H1 (cell line): ENCODE measurements around the gene RDH16. TPM values are rescaled to one million over a fixed set of nuclear protein-coding genes. Genes with fewer than 3 reads are reported as not detected.

Experiments used
- CTCF ChIA-PET: fragments of 300-600 bp; sonication (Branson Sonifier 250); formaldehyde crosslinking; loops from one replicate; lab custom pipeline; 2021; ENCODE audit not compliant: partially characterized antibody; lab: Charles Lee
- POLR2A ChIA-PET: fragments of 300-600 bp; sonication (Branson Sonifier 250); formaldehyde crosslinking; loops from one replicate; lab custom pipeline; 2021; ENCODE audit warnings: inconsistent platforms; ENCODE audit not compliant: partially characterized antibody; lab: Charles Lee
- DNase-seq, 2 experiments: peaks; one replicate each; pipeline versions ENCODE4 v3.0.0 to v3.0.0-alpha.2; 2010 to 2022; ENCODE audit warnings: low spot score in 2 of 2, low read depth in 1 of 2, mixed read lengths in 1 of 2
- FAIRE-seq: peaks from 2 replicates; lab custom pipeline; 2011; peaks lifted over from hg19 to GRCh38; lab: Jason Lieb, UNC
- H2AFZ ChIP-seq: 2 replicates; pipeline ENCODE4 v1.8.1; 2012; ENCODE audit warnings: low read length, inconsistent platforms
- H2AK5ac ChIP-seq: 2 replicates; pipeline ENCODE4 v1.6.1; 2013; ENCODE audit warnings: low read depth, low read length
- H2BK120ac ChIP-seq: replicated peaks from 2 replicates; pipeline ENCODE3; 2013; ENCODE audit warnings: low read depth, low read length, inconsistent platforms
- H2BK12ac ChIP-seq: 2 replicates; pipeline ENCODE4 v1.6.1; 2013; ENCODE audit warnings: low read depth, low read length
- H2BK15ac ChIP-seq: 2 replicates; pipeline ENCODE4 v1.6.1; 2013; ENCODE audit warnings: low read length
- H2BK20ac ChIP-seq: 2 replicates; pipeline ENCODE4 v1.6.1; 2013; ENCODE audit warnings: low read length
- H2BK5ac ChIP-seq: 2 replicates; pipeline ENCODE4 v1.6.1; 2013; ENCODE audit warnings: low read depth, low read length
- H3K14ac ChIP-seq: 2 replicates; pipeline ENCODE4 v1.6.1; 2013; ENCODE audit warnings: inconsistent platforms; ENCODE audit not compliant: insufficient read length
- H3K18ac ChIP-seq: 2 replicates; pipeline ENCODE4 v1.6.1; 2013; ENCODE audit warnings: low read length; ENCODE audit errors: extremely low read depth
- H3K23ac ChIP-seq: 2 replicates; pipeline ENCODE4 v1.6.1; 2013; ENCODE audit warnings: inconsistent platforms; ENCODE audit not compliant: insufficient read length
- H3K23me2 ChIP-seq: 2 replicates; pipeline ENCODE4 v1.6.1; 2013; ENCODE audit warnings: low read depth, low read length
- H3K27ac ChIP-seq: 2 replicates; pipeline ENCODE4 v1.6.1; 2011; ENCODE audit warnings: low read depth, low read length, inconsistent platforms
- H3K27me3 ChIP-seq, 4 experiments: replicated peaks in 1 of 4; 1 replicate in 1 of 4; 2 replicates in 3 of 4; pipeline versions ENCODE4 v1.6.1 to v1.8.1; 2011 to 2013; ENCODE audit warnings: low read length in 3 of 4, mild to moderate bottlenecking in 3 of 4, inconsistent platforms in 2 of 4, mixed read lengths in 2 of 4, moderate library complexity in 1 of 4; ENCODE audit not compliant: control insufficient read depth in 3 of 4, insufficient read depth in 3 of 4; ENCODE audit errors: extremely low read depth in 1 of 4
- H3K36me3 ChIP-seq, 4 experiments: 2 replicates each; pipeline versions ENCODE4 v1.6.1 to v1.8.1; 2011 to 2013; ENCODE audit warnings: mild to moderate bottlenecking in 4 of 4, low read length in 3 of 4, moderate library complexity in 2 of 4, control low read depth in 1 of 4, inconsistent platforms in 1 of 4; ENCODE audit not compliant: insufficient read depth in 4 of 4, control insufficient read depth in 2 of 4
- H3K4ac ChIP-seq: replicated peaks from 2 replicates; pipeline ENCODE3; 2013; ENCODE audit warnings: low read length, low read depth, mixed read lengths, inconsistent platforms; ENCODE audit not compliant: insufficient read length
- H3K4me1 ChIP-seq, 4 experiments: replicated peaks in 1 of 4; 1 replicate in 1 of 4; 2 replicates in 3 of 4; pipeline versions ENCODE4 v1.6.1 to v1.8.1; 2011 to 2013; ENCODE audit warnings: low read length in 3 of 4, inconsistent platforms in 2 of 4, mixed read lengths in 1 of 4; ENCODE audit not compliant: insufficient read depth in 4 of 4, control insufficient read depth in 3 of 4
- H3K4me2 ChIP-seq, 2 experiments: 2 replicates each; pipeline versions ENCODE4 v1.6.1 to v1.8.1; 2011 to 2013; ENCODE audit warnings: low read depth in 2 of 2, low read length in 2 of 2, control low read depth in 1 of 2, inconsistent platforms in 1 of 2, mild to moderate bottlenecking in 1 of 2; ENCODE audit not compliant: insufficient read depth in 1 of 2
- H3K4me3 ChIP-seq, 4 experiments: fragments of 200-600, 300-600 bp in 1 of 4; sonication (generic), shearing (Covaris generic), sonication (Bioruptor Twin) in 1 of 4; 2 replicates each; pipeline versions ENCODE4 v1.5.1 to v1.8.1; 2011 to 2016; ENCODE audit warnings: low read length in 4 of 4, low read depth in 3 of 4, control low read depth in 2 of 4, inconsistent platforms in 2 of 4, mild to moderate bottlenecking in 2 of 4, mixed read lengths in 1 of 4, moderate library complexity in 1 of 4; ENCODE audit not compliant: insufficient read depth in 2 of 4; ENCODE audit errors: extremely low read depth in 1 of 4
- H3K56ac ChIP-seq: replicated peaks from 2 replicates; pipeline ENCODE3; 2013; ENCODE audit warnings: low read depth, mild to moderate bottlenecking, mixed read lengths, low read length, inconsistent platforms; ENCODE audit not compliant: insufficient read length
- H3K79me1 ChIP-seq: 2 replicates; pipeline ENCODE4 v1.6.1; 2013; ENCODE audit warnings: low read depth, low read length, control low read depth
- H3K79me2 ChIP-seq, 2 experiments: 2 replicates each; pipeline versions ENCODE4 v1.6.1 to v1.8.1; 2012 to 2013; ENCODE audit warnings: low read length in 2 of 2, mild to moderate bottlenecking in 2 of 2, inconsistent platforms in 1 of 2; ENCODE audit not compliant: insufficient read depth in 2 of 2, control insufficient read depth in 1 of 2
- H3K9ac ChIP-seq, 4 experiments: replicated peaks in 1 of 4; 1 replicate in 1 of 4; 2 replicates in 3 of 4; pipeline versions ENCODE4 v1.6.1 to v1.8.1; 2011 to 2013; ENCODE audit warnings: low read depth in 3 of 4, low read length in 3 of 4, control low read depth in 2 of 4, mild to moderate bottlenecking in 2 of 4, moderate library complexity in 2 of 4, inconsistent platforms in 1 of 4; ENCODE audit errors: extremely low read depth in 1 of 4
- H3K9me3 ChIP-seq, 2 experiments: 2 replicates each; pipeline versions ENCODE4 v1.6.1 to v1.8.1; 2012 to 2013; ENCODE audit warnings: mild to moderate bottlenecking in 2 of 2, moderate library complexity in 2 of 2, control low read depth in 1 of 2, inconsistent platforms in 1 of 2, low read depth in 1 of 2, low read length in 1 of 2, mixed read lengths in 1 of 2; ENCODE audit not compliant: insufficient read depth in 2 of 2
- H4K20me1 ChIP-seq, 2 experiments: replicated peaks in 1 of 2; 2 replicates each; pipeline versions ENCODE3 to v1.8.1; 2011 to 2013; ENCODE audit warnings: inconsistent platforms in 2 of 2, low read length in 2 of 2, mild to moderate bottlenecking in 1 of 2; ENCODE audit not compliant: insufficient read depth in 2 of 2, control insufficient read depth in 1 of 2
- H4K5ac ChIP-seq: 2 replicates; pipeline ENCODE4 v1.6.1; 2013; ENCODE audit warnings: low read length, low read depth, mixed read lengths, inconsistent platforms; ENCODE audit not compliant: insufficient read length
- H4K8ac ChIP-seq: 2 replicates; pipeline ENCODE4 v1.8.0; 2013; ENCODE audit warnings: mild to moderate bottlenecking, moderate library complexity, low read length, inconsistent platforms; ENCODE audit not compliant: insufficient read depth; ENCODE audit errors: extremely low read depth
- H4K91ac ChIP-seq: replicated peaks from 2 replicates; pipeline ENCODE3; 2013; ENCODE audit warnings: low read length, mixed read lengths, inconsistent platforms; ENCODE audit not compliant: insufficient read length
- WGBS, 2 experiments: shearing (Covaris generic) in 1 of 2; methylation state at CpG; one replicate each; pipeline versions ENCODE4 v1.1.6 to v1.1.7; 2013 to 2015; ENCODE audit warnings: low lambda C conversion rate in 2 of 2, mixed read lengths in 2 of 2, inconsistent platforms in 1 of 2, low coverage in 1 of 2, missing lambda C conversion rate in 1 of 2; ENCODE audit not compliant: insufficient replicate concordance in 2 of 2, insufficient coverage in 1 of 2, insufficient read length in 1 of 2; ENCODE audit errors: extremely low coverage in 1 of 2, missing lambda C conversion rate in 1 of 2; 5-methylcytosine and 5-hydroxymethylcytosine counted together
- long read RNA-seq, 2 experiments: library from RNA in 1 of 2; library from capped mRNA in 1 of 2; stranded (forward); transcript quantifications; one replicate each; pipeline ENCODE4 v2.0.0, GENCODE V29; 2021; ENCODE audit warnings: inconsistent platforms in 1 of 2
- polyA minus RNA-seq, 3 experiments: library from RNA; depleted of rRNA, polyadenylated mRNA; stranded (reverse); fragments of >200 nt; gene quantifications; 1 replicate in 2 of 3; 2 replicates in 1 of 3; pipeline ENCODE4 v1.2.3, GENCODE V29; 2011
- polyA plus RNA-seq, 7 experiments: library from polyadenylated mRNA; depleted of rRNA in 3 of 7; stranded (reverse) in 5 of 7; unstranded in 2 of 7; fragments of >200 nt in 5 of 7; fragments of 200-250 nt in 2 of 7; gene quantifications; 1 replicate in 5 of 7; 2 replicates in 1 of 7; 4 replicates in 1 of 7; pipeline versions ENCODE4 v1.2.1 to v1.2.3, GENCODE V29; 2011 to 2013; ENCODE audit warnings: missing spikeins in 2 of 7, mixed read lengths in 2 of 7
- total RNA-seq: library from RNA; stranded (reverse); fragmentation: NEBNext Ultra II Directional; extraction: Animal tissue kit (Norgen Biotek cat#: 25700); gene quantifications from 2 replicates; pipeline ENCODE4 v1.2.1, GENCODE V29; 2021

Gene RDH16
- 0.30 and 0.46 TPM in 2 replicates for total RNA-seq
- polyA plus RNA-seq (2011; rRNA removed) = 0.79 and 0.93 TPM in 2 replicates
- polyA plus RNA-seq (2011; cell fraction: cytosol; rRNA removed) = 0.97 TPM
- 4.8 TPM for polyA plus RNA-seq (2011; cell fraction: nucleus; rRNA removed)
- polyA plus RNA-seq (2012, experiment 1 of 2) = 0.52 to 1.3 TPM (median 0.96 TPM) in 4 replicates
- 0.16 TPM for polyA plus RNA-seq (2012, experiment 2 of 2)
- polyA plus RNA-seq (2013, experiment 1 of 2) = 0.24 TPM
- 0.18 TPM for polyA plus RNA-seq (2013, experiment 2 of 2)
- 1.5 and 1.9 TPM in 2 replicates for polyA minus RNA-seq (2011; rRNA and poly(A)+ RNA removed)
- 0.59 TPM for polyA minus RNA-seq (2011; cell fraction: cytosol; rRNA and poly(A)+ RNA removed)
- polyA minus RNA-seq (2011; cell fraction: nucleus; rRNA and poly(A)+ RNA removed) = 2.3 TPM
- long read RNA-seq, experiment 1 = 0 reads
- long read RNA-seq, experiment 2 = 0 reads

- ChIA-PET POLR2A (no interaction called here), CTCF (interaction anchor here (0.9 to 1.2 kb wide), 2 partner anchors 9 to 196 kb away, joined by 3 to 4 read pairs; no protein-coding TSS in a partner anchor)
- Histone ChIP-seq H3K4ac (no peak within 1 kb of the TSS), H3K23me2 (no peaks in the 10 kb centered on the region), H3K23ac (no peak within 1 kb of the TSS), H2BK20ac (no peak within 1 kb of the TSS), H3K27me3 (no peaks in the 10 kb centered on the region), H2AFZ (no peak within 1 kb of the TSS), H3K4me2 (no peak within 1 kb of the TSS), H3K56ac (no peak within 1 kb of the TSS), H3K4me1 (no peaks in the 10 kb centered on the region), H4K91ac (no peak within 1 kb of the TSS), H3K18ac (no peak within 1 kb of the TSS), H4K20me1 (no peaks in the 10 kb centered on the region), H4K5ac (no peak within 1 kb of the TSS), H3K27ac (no peak within 1 kb of the TSS), H3K9ac (no peak within 1 kb of the TSS), H3K14ac (no peak within 1 kb of the TSS), H2AK5ac (no peak within 1 kb of the TSS), H2BK120ac (no peak within 1 kb of the TSS), H3K79me2 (no peaks in the 10 kb centered on the region), H2BK12ac (no peak within 1 kb of the TSS), H3K4me3 (no peak within 1 kb of the TSS), H3K36me3 (no peaks in the 10 kb centered on the region), H4K8ac (no peak within 1 kb of the TSS), H2BK5ac (no peak within 1 kb of the TSS), H2BK15ac (no peak within 1 kb of the TSS), H3K79me1 (no peaks in the 10 kb centered on the region), H3K9me3 (peaks cover 19 to 20% of the 10 kb centered on the region in 2 experiments)
- DNase-seq = peak in 1 of 2 experiments; percentile 19
- 86% methylated on average over 10 of the region's 10 CpGs; no CpG with 5 or more reads in 1 of the 2 experiments for WGBS, 2 experiments
- no peak for FAIRE-seq
These were observed at the start of gene RDH16 for GRCh38 chr12:56957229-56958052. TSS of gene RDH16 (minus strand) at chr12:56957608. CDS start at chr12:56957462, 146 bp downstream.
